AG04450 (cell line): ENCODE data around the gene RASGRP4. TPM values are rescaled to one million over a fixed set of nuclear protein-coding genes. Genes with fewer than 3 reads are reported as not detected.
"Not testable (repeated sequence)": the region's sequence is repeated elsewhere in the genome, so short reads cannot be mapped to it uniquely, and the experiment has no call there.

Source experiments
- CTCF ChIA-PET: fragments of 300-600, 350-600 bp; formaldehyde crosslinking; extraction: SDS; loops from one replicate; lab custom pipeline; 2022; ENCODE audit warnings: antibody characterized with exemption, inconsistent platforms; lab: Charles Lee
- POLR2A ChIA-PET: fragments of 350-600 bp; formaldehyde crosslinking; extraction: SDS; loops from one replicate; lab custom pipeline; 2021; ENCODE audit warnings: antibody characterized with exemption, inconsistent platforms; lab: Yijun Ruan, JAX
- DNase-seq: peaks from one replicate; pipeline ENCODE4 v3.0.0-alpha.2; 2011; ENCODE audit warnings: low read depth, low spot score
- H3K27ac ChIP-seq: one replicate; pipeline ENCODE4 v1.5.1; 2012; ENCODE audit warnings: low read depth, low read length, control low read depth
- H3K27me3 ChIP-seq: one replicate; pipeline ENCODE4 v1.6.0; 2012; ENCODE audit warnings: low read length; ENCODE audit not compliant: control insufficient read depth, insufficient read depth
- H3K4me3 ChIP-seq: 2 replicates; pipeline ENCODE4 v1.5.1; 2011; ENCODE audit warnings: mild to moderate bottlenecking, low read depth, low read length, control low read depth
- H3K9me3 ChIP-seq: 2 replicates; pipeline ENCODE4 v1.5.1; 2012; ENCODE audit warnings: low read length; ENCODE audit not compliant: control insufficient read depth, insufficient read depth
- CTCF ChIP-seq: IDR thresholded peaks from 2 replicates; pipeline ENCODE4 v1.5.1; 2011; ENCODE audit warnings: low read depth, low read length, control low read depth, inconsistent platforms
- polyA plus RNA-seq: library from polyadenylated mRNA; depleted of rRNA; stranded (reverse); fragments of >200 nt; gene quantifications from 2 replicates; pipeline ENCODE4 v1.2.3, GENCODE V29; 2011

RASGRP4 gene
- polyA plus RNA-seq, 1 experiment, result not detected

GRCh38 chr19:38411041-38411712 lies 14.8 kb downstream of the RASGRP4 start:
- Histone ChIP-seq H3K9me3 (no peaks in the 10 kb centered on the region), H3K27ac (no peak overlapping the region), H3K27me3 (no peaks in the 10 kb centered on the region), H3K4me3 (no peak overlapping the region)
- ChIA-PET POLR2A (interaction anchor here (0.6 kb wide), 1 partner anchor 218 kb away, joined by 3 read pairs; no protein-coding TSS in a partner anchor), CTCF (interaction anchor here (0.6 to 1.5 kb wide), 2 partner anchors 8 to 522 kb away, joined by 3 to 6 read pairs; partner anchors contain the start of gene FAM98C)
- DNase-seq, result no peak
- no peak for TF ChIP-seq CTCF

- POLR2A ChIA-PET, H3K27ac ChIP-seq, H3K27me3 ChIP-seq, H3K4me3 ChIP-seq, DNase-seq, H3K9me3 ChIP-seq: not testable (repeated sequence)
- CTCF ChIA-PET, result interaction anchor here (1.5 kb wide), 1 partner anchor 8 kb away, joined by 6 read pairs; the partner anchor contains the start of gene FAM98C
Measured at GRCh38 chr19:38410407-38410806, 15.6 kb downstream of the RASGRP4 start.

- no peak for TF ChIP-seq CTCF
- POLR2A ChIA-PET, result no interaction called here
Measured at GRCh38 chr19:38409631-38410133, 16.3 kb downstream of the RASGRP4 start.

GRCh38 chr19:38405276-38405675 lies 20.7 kb downstream of the RASGRP4 start:
- Histone ChIP-seq H3K27ac (no peak overlapping the region), H3K9me3 (no peaks in the 10 kb centered on the region), H3K27me3 (no peaks in the 10 kb centered on the region), H3K4me3 (no peak overlapping the region)
- DNase-seq, result no peak
- ChIA-PET CTCF (interaction anchor here (0.9 to 3.8 kb wide), 4 partner anchors 9 to 526 kb away, joined by 3 to 67 read pairs (median 22); partner anchors contain the start of genes MRPS12 and SARS2), POLR2A (no interaction called here)
- TF ChIP-seq CTCF, result no peak

More at GRCh38 chr19:38409631-38410133, 16.3 kb downstream of the RASGRP4 start:
- Histone ChIP-seq H3K27ac (no peak overlapping the region), H3K4me3 (no peak overlapping the region), H3K9me3 (no peaks in the 10 kb centered on the region), H3K27me3 (no peaks in the 10 kb centered on the region)
- no peak for DNase-seq
- CTCF ChIA-PET, result no interaction called here

- ChIA-PET CTCF (interaction anchor here (0.9 to 3.8 kb wide), 5 partner anchors 9 to 526 kb away, joined by 3 to 67 read pairs (median 3); partner anchors contain the start of genes GGN, MRPS12 and SARS2), POLR2A (interaction anchor here (2.7 kb wide), 1 partner anchor 16 kb away, joined by 29 read pairs; the partner anchor contains the start of genes GGN and SPRED3)
- no peak for TF ChIP-seq CTCF
- no peak for DNase-seq
- no peaks in the 10 kb centered on the region for H3K27me3 ChIP-seq
- no peak overlapping the region for H3K27ac ChIP-seq
- H3K4me3 ChIP-seq, result no peak overlapping the region
- no peaks in the 10 kb centered on the region for H3K9me3 ChIP-seq
Measured at GRCh38 chr19:38404858-38405257, 21.2 kb downstream of the RASGRP4 start.
